ENCODE data around the gene PSMD6.

PSMD6 gene

GRCh38 chr3:63976872-63977200, 46.5 kb downstream of the PSMD6 start:
- no peak for DNase-seq (ENCODE audit: low spot score)

GRCh38 chr3:63976161-63976871, 47.0 kb downstream of the PSMD6 start:
- no peak for DNase-seq (ENCODE audit: low spot score)

- DNase-seq (ENCODE audit: low spot score), result peak; percentile 57
Observed at GRCh38 chr3:63975723-63976122, 47.6 kb downstream of the PSMD6 start.

- DNase-seq (ENCODE audit: low spot score), result no peak
Observed at GRCh38 chr3:63974451-63974850, 48.8 kb downstream of the PSMD6 start.

- DNase-seq (ENCODE audit: low spot score), result no peak
Observed at GRCh38 chr3:63973406-63973805, 49.9 kb downstream of the PSMD6 start.

GRCh38 chr3:63972987-63973386, 50.3 kb downstream of the PSMD6 start:
- no peak for DNase-seq (ENCODE audit: low spot score)

GRCh38 chr3:63972196-63972595, 51.1 kb downstream of the PSMD6 start:
- DNase-seq (ENCODE audit: low spot score), result no peak

GRCh38 chr3:63970631-63971475, 52.4 kb downstream of the PSMD6 start:
- peak; percentile 41 for DNase-seq (ENCODE audit: low spot score)

GRCh38 chr3:63969876-63970275, 53.4 kb downstream of the PSMD6 start:
- no peak for DNase-seq (ENCODE audit: low spot score)

GRCh38 chr3:63968612-63969350, 54.5 kb downstream of the PSMD6 start:
- DNase-seq (ENCODE audit: low spot score), result no peak

- DNase-seq (ENCODE audit: low spot score), result no peak
Observed at GRCh38 chr3:63967675-63968611, 55.4 kb downstream of the PSMD6 start.

- no peak for DNase-seq (ENCODE audit: low spot score)
Observed at GRCh38 chr3:63966871-63967270, 56.4 kb downstream of the PSMD6 start.

- no peak for DNase-seq (ENCODE audit: low spot score)
Observed at GRCh38 chr3:63966007-63966406, 57.3 kb downstream of the PSMD6 start.

GRCh38 chr3:63964681-63965485, 58.4 kb downstream of the PSMD6 start:
- DNase-seq (ENCODE audit: low spot score), result no peak

- no peak for DNase-seq (ENCODE audit: low spot score)
Observed at GRCh38 chr3:63963496-63963895, 59.8 kb downstream of the PSMD6 start.

GRCh38 chr3:63961891-63962290, 61.4 kb downstream of the PSMD6 start:
- DNase-seq (ENCODE audit: low spot score), result peak; percentile 37

Measured in putamen (tissue), 1 donor.